Activated CD4-positive, alpha-beta T cell treated with anti-CD3 and anti-CD28 coated beads for 24 hours (primary cell): ENCODE measurements around the gene MANBA.

ENCODE experiments used
- DNase-seq, 2 donors: peaks; one replicate each; pipeline ENCODE4 v3.0.0-alpha.2; 2020; ENCODE audit warnings: low read depth in 2 of 2

Gene MANBA

DNA sequence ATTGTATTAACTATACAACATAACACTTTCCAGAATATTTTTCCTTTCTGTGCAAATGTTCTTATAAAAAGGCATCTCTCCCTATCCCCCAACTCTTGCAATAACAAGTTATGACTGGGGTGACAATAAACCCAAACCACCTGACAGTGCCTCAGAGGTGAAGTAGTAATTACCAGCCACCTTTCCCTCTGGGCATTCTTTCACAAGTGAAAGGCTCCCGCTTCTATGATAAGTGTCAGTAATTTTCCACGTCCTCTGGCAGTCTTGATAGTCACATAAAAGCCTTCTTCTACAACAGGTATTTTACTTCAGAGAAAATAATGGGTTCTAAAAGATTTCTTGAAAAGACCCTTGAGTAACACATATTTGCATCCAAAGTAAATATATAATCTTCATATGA is 82.7 kb downstream of the MANBA start:
- no peak for DNase-seq

DNA sequence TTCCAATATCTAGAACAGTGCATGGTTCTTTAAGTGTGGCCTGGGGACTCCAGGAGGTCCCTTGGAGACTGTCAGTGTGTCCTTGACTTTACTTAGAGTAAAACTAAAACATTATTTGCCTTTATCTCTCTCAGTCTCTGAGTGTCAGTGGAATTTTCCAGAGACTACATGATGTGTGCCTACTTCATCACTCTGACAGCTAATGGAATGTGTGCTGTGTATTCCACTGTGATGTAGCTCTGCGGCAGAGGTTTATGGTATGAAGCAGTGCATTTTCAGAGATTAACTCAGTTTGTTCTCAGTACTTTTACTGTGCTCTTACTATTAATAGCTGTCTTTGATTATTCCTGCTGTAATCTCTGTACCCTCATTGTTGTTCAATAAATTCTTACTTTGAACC is 85.6 kb downstream of the MANBA start:
- DNase-seq = no peak

DNA sequence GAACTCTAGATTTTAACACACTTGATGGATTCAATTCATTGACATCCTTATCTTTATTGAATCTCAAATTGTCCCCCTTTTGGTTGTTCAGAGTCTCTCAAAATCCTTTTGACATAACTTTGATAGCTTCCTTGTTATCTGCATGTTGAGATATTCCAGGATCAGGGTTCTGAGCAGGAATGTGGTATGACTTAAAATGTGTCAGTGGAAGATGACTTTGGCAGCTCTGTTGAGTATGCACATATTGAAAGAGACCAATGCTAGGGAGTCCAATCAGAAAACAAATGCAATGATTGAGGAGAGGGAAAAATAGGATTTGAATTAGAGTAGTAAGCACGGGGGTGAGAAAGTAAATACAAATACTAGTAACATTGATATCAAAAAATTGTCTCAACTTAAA is 93.8 kb downstream of the MANBA start:
- DNase-seq = no peak

DNA sequence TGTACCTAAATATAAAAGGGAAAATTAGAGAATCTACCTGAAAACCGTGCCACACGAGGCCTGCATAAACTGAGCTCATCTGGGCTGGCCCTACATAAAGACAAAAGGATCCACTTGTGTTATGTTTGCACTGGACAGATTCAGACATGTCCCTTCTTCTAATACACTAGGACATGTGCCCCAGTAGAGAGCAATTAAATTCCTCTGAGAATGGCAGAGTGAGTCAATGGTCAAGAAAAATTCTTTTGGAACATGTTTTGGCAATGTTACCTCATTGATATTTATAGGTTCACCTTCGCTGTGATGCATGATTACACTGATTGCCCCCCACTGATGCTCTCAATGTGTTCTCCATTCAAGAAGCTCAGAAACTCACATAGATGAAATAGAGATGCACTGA is 95.2 kb downstream of the MANBA start:
- no peak for DNase-seq

DNA sequence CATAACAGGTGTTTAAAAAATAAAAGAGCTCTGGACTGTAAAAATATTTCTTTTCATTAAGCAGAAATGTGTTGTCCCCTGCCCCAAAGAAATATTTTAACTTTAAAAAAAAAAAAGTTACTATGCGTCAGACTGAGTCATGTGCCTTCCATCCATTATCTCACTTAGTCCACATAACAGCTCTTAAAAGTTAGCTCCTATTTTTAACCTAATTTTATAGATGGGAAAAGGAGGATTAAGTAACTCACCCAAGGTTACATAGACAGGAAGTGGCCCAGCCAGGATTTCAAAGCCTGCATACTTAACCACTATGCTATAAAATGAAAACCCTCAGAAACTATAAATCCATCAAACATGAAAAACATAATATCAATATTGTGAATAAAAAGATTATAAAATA is 97.7 kb downstream of the MANBA start:
- no peak for DNase-seq

DNA sequence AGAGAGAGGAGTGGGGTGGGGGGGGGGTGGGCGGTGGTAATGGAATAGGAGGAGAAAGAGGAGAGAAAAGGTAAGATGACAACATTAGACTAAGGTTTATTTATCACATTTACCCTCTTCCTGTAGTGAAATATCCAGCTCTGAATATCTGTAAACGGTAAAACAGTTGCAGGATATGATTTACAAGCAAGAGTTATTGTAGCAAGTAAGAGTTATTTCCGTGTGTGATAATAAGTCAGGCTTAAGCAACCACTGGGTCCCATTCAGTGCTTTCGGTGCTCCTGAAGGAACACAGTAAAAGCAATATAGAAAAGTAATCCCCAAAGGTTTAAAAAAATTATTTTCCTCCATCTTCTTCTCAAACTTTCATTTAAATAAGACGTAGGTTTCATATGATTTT is 103.6 kb downstream of the MANBA start:
- DNase-seq = no peak

DNA sequence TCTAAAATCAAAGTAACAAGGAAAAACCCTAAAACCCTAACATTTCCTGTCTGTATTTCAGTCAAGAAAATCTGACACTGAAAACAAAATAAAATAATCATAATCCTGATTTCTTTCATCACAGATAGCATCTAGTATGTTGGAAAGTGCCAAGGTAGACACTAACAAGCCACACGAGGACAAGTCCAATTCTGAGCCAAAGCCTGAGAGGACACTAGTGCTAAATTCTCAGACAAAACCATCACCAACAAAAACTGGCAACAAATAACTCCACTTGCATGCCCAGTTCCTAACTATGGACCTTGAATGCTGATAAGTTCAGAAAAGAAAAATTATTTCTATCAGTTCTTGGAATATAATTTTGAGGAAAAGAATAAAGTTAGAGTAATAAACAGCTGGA is 113.7 kb downstream of the MANBA start:
- DNase-seq = no peak

DNA sequence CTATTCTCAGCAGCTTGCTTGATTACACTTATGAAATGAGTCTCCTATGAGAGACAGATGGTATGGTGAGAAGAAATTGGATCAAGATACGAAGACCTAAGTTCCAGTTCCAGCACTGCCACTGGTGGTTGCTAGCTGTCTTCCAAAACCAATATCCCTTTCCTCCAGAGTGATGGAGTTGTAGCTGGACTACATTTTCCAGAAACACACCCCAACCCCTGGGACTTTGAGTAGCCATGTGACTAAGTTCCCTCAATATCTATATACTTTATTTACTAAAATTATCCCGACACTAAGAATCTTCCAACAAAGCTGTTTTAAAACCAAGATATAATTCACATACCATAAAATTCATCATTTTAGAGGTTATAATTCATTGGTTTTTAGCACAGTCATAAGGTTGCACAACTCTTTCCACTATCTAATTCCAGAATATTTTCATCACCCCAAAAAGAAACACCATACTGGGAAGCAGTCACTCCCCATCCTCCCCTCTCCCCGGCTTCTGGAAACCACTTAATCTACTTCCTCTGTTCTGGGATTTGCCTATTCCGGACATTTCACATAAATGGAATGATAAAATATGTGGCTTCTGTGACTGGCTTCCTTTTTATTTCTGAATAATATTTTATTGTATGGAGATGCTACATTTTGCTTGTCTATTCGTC is 118.0 kb downstream of the MANBA start:
- no peak for DNase-seq

DNA sequence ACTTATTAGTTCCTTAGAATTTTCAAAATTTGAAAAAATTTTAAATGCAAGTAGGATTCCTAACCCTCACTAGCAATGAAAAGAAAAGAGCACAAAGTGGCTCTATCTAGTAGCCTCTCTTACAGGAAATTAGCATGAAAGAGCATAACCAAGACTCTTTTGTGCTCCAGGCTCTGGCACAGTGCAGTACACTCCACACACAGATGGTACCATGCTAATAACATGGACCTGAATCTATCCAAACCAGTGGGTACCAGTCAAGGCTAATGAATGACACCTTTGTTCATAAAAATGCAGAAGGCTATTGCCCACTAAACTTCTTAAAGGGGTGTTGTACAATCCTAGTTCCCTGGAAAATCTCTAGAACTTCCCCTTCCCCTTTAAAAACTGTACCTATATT is 119.0 kb downstream of the MANBA start:
- DNase-seq = no peak

DNA sequence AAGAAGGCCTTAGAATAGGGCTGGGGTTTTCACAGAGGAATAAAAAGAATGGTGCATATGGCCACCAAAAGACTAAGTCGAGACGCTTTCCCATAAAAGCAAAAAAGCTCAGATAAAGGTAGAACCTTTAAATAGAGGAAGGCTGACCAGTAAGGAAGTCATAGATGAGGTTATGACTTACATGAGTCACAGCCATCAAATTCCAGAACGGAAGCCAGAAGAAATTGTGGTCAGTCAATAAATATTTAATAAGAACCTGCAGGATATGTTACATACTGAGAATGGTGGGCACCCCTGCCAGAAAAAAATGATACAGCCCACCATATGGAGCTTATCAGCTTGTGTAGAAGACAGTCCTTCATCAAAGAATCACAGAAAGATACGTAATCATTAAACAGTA is 120.1 kb downstream of the MANBA start:
- no peak for DNase-seq

DNA sequence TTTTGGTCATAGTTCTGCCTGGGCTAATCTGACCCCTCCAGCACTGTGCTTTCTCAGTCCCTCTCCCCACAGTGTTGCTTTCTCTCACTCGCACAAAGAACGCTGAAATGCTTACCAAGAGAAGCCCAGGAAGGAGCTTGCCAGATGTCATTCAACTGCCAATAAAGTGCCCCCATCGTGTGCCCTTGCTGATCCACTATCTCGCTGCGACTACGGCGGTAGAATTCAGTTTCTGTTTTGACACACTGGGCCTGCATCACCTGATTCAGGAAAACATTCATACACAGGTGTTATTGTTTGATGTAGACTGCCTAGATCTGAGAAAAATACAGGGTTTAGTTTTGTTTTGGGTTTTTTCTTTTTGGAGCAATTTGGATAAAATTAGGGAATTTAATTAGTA is 121.2 kb downstream of the MANBA start:
- no peak for DNase-seq

DNA sequence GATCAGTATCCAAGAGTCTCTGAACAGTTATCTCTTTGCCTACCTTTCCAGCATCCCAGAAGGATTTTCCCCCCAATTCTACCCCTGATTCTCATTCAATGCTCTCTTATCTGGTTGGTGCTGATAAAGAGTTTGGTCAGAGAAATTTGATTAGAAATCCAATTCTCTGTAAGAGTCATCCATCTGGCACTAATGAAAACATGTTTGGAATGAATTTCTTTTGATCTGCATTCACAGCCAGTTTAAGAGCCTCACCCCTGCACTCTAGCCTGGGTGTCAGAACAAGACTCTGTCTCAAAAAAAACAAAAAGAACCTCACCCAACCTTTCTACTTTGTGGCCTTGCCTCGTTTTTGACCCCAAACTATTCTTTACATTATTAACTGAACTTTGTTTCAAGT is 122.1 kb downstream of the MANBA start:
- no peak for DNase-seq

DNA sequence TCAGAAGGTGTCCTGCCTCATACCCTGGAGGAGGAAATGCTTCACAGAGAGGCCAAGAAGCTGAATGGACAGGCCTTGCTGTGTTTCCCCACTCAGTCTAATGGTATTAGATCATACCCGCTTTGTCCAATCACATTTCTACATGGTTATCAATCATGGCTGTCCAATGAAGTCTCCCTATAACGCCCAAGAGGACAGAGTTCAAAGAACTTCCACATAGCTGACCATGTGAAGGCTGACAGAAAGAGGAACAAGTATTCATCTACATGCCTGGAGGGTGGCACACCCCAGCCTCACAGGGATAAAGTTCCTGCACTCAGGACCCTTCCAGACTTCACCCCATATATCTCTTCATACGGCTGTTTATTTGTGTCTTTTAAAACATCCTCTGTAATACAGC is 123.4 kb downstream of the MANBA start:
- DNase-seq = no peak

DNA sequence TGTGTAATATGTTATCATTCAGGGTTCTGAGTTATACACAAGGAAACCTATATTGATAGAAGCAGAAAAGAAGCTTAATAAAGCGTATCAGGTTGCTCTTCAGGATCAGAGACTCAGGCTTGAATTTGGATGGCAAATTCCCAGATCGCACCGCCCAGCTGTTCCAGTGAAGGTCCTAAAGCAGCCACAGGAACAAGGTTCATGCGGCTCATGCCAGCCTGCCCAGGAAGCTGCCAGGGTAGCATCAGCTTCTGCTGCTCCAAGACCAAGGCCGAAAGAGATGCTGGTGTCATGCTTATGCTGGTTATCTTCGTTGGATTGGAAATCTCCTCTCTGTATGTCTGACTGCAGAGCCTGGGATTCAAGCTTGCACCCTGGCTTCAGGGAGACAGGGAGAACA is 127.7 kb downstream of the MANBA start:
- DNase-seq = no peak

DNA sequence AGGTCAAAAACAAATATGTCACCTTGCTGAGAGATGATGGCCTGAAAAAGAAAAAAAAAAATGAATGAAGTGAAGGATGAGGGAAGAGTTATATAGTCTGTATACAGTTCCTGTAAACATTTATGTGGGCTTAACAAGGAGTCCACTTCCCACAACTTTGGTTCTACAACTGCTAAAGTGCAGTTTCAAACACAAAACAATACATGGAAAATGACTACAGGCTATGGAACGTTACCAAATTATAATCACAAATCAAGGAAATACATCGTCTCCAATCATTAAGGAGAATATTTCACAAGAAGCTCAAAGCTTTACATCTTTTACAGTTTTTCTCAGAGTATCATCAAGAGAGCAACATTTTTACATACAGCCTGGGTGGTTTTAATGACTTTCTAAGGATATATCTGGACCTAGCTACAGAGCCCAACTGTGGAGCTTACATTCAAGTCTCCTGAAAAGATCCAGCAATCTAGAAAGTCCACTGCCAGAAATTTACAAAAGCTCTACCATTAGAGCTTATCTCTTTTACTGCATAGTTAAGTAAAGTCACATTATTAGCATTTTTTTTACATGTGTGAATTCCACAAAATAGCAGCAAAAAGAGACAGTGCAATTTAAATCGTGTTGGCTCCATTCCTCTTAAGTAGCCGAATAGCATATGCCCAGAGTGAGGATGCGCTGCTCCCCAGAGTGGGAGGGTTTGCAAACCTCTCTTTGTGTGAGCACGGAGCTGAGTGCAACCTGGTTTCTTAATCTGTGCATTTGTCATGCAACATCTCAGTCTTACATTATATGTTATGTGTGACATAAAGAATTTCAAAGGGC is 128.3 kb downstream of the MANBA start:
- DNase-seq = no peak

DNA sequence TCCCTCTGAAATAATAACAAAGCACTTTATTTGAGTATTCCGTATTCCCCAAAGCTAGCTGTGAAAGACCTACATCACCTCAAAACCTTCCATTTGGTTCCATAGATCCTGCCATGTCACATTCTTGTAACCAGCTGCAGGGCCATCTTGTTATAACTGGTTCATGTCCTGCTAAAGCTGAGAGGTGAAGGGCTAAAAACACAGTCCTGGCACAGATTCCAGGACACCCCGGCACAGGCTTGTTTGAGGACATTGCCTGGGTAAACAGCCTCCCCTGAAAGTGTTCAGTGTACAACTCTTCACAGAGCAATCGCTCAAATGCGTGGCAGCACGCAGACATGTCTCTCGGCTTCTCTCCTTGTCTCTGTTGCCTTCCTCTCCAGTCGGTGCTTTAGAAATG is 129.2 kb downstream of the MANBA start:
- DNase-seq = no peak

DNA sequence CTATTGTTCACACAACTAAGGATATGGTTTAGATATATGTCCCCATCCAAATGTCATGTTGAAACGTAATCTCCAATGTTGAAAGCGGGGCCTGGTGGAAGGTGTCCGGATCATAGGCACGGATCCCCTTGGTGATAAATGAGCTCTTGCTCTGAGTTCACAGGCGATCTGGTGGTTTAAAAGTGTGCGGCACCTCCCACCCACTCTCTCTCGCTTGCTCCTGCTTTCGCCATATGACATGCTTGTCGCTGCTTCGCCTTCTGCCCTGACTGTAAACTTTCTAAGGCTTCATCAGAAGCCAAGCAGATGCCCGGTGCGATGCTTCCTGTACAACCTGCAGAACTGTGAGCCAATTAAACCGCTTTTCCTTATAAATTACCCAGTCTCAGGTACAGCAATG is 131.1 kb downstream of the MANBA start:
- no peak for DNase-seq

DNA sequence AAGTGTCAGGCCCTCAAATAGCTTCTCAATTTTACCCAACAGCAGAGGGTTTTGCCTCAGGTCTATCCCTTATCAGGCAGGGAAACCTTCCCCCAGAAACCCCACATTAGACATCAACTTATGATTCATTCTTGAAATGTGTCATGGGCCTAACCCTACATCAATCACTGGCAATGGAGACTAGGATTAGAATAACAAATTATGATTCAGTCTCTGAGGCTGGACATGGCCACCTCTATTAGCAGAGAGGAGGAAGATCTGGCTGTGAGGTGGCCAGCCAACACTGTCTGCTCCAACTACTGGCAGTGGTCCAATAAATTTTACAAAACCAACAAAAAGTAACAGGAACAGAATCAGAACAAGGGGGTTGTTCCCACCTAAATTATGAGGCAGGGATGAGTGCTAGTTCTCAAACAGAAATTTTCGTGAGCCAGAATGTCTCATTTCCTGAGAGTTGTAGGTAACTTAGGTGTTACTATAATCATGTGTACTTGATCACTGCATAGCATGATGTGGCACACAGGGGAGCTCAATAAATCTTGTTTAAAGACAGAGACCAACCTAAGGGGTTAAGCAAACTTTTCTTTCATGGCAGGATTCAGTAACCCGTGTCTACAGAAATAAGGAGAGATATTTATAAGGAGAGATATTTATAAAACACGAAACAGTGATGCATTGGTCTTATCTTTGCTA is 132.8 kb downstream of the MANBA start:
- DNase-seq = no peak

DNA sequence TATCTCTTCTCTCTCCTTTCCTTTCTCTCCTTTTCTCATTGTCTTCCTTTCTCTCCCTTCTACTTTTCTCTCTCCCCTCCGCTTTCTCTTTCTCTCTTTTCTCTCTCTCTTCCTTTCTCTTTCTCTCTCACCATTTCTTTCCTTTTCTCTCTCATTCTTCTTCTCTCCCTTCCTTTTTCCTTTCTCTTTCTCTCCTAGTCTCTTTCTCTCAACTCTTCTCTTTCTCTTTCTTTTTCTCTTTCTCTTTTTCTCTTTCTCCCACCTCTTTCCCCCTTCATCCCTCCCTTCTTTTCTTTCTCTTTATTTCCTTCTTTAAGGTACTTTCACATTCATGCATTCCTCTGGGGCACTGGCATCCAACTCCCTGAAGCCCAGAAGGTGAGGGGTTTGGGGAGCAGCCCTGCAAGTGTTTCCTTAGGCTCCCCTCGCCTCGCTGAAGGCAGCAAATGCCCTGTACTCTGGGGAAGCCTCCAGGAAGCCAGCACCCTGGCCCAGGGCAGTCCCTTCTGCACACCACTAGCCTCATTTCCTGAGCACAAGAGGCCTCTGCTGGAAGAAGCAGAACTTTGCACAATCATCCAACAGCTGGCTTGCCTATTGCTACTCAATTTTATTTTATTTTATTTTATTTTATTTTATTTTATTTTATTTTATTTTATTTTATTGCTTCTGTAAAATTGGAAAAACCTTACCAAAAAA is 135.4 kb downstream of the MANBA start:
- DNase-seq = peak in 1 of 2 donors; percentile 25

DNA sequence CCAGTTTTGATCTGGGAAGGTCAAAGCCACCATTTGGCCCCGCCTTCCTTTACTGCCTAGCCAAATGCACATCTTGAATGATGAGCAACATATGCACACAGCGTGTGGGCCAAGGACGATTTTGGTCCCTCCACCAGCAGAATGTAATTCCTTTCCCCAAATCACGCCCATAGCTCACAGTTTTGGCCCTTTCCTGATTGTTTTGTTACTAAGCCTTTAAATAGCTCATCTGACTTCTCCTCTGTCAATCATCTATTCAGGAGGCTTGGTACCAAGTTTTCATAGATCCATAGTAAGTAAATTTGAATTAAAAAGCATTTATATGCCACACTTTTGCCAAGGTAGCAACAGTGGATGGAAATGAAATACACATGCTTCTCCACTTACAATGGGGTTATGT is 136.3 kb downstream of the MANBA start:
- DNase-seq = no peak

DNA sequence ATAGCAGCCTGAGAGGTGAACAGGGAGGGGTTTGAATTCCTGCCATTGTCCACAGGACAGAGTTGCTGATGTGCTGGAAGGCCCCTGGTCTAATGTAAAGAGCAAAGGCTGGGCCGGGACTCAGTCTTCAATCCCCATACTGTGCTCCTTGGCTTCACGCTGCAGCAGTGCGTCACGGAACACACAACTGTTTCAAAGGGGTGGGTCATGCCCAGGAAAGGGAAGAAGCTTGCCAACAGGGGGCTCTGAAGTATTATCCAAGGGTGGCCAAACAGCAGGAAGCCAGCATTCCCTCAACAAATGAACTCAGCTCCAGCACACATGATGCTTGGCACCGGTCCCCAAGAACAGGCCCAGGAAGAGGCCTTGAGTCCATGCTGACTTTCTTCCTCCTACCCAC is 137.1 kb downstream of the MANBA start:
- no peak for DNase-seq

DNA sequence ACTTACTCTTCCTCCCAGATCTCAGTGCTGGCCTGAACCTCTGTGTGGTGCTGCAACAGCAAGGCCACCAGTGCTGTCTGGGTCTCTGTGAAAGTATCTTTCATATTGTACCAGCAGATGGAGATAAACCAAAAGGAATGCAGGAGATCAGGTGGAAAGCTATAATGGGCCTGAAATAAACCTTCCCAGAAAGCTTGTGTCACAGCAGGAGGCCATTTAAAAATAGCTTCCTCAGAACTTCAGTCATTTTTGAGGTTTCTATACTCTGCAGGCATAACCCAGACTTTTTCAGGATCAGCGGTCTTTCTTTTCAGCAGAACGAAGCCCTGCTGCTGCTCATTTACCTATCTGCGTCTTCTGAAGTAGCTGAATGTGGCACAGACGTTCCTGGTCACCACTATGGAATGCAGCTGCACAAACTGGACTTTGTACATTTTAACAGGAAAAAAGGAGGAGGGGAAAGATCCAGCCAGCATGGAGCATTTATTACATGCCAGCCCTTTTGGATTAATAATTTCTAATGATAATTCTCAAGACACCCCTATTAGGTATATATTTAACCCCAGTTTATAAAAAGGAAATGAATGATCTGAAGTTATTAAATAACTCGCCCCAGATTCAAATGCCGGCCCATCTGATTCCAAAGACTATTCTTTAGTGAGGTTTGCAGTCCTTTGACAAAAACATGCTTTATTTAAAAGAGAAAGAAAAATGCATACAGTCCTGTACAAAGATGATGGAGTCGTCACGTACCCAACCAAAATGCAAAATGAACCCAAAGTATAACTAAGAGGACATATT is 139.9 kb downstream of the MANBA start:
- DNase-seq = no peak
